Muscle layer of colon (tissue), 2 donors: Measurements from ENCODE around the gene LYVE1.

Experiments
- H3K27ac ChIP-seq: one replicate; pipeline ENCODE4 v1.7.0; 2013; ENCODE audit warnings: low read depth, mild to moderate bottlenecking, low read length, moderate library complexity
- H3K27me3 ChIP-seq, 2 donors: one replicate each; pipeline ENCODE4 v1.7.0; 2013; ENCODE audit warnings: low read length in 2 of 2, mild to moderate bottlenecking in 2 of 2; ENCODE audit not compliant: insufficient read depth in 2 of 2, control insufficient read depth in 1 of 2
- H3K36me3 ChIP-seq: one replicate; pipeline ENCODE4 v1.7.0; 2013; ENCODE audit warnings: mild to moderate bottlenecking, low read length; ENCODE audit not compliant: insufficient read depth
- H3K4me1 ChIP-seq: one replicate; pipeline ENCODE4 v1.7.0; 2013; ENCODE audit warnings: mild to moderate bottlenecking, low read length; ENCODE audit not compliant: insufficient read depth
- H3K4me3 ChIP-seq, 2 donors: one replicate each; pipeline ENCODE4 v1.7.0; 2013; ENCODE audit warnings: low read length in 2 of 2, low read depth in 1 of 2, mild to moderate bottlenecking in 1 of 2, moderate library complexity in 1 of 2
- H3K9ac ChIP-seq: one replicate; pipeline ENCODE4 v1.7.0; 2013; ENCODE audit warnings: low read length
- H3K9me3 ChIP-seq: one replicate; pipeline ENCODE4 v1.7.0; 2013; ENCODE audit warnings: mild to moderate bottlenecking, low read length
- donor health status: abdominal sarcoma.
- donor health status: Adenocarcinoma of cecum.

LYVE1 gene

DNA sequence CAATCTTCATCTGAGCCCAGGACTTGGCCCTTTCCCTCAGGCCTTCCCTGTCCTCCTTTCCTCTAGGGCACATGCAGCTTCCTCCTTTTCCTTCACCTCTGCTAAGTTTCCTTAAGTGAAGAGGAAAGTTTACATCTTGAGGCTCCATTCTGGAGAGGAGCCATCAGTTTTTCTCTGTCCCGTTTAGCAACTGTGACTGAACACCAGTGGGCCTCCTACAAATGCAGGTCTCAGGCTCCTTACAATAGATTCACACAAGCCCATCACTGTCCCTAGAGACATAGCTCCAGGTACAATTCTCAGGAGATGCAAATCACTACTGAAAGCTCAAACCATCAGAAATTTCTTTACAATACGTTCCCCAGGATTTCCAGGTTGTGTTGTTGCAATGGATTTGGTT, 23.3 kb upstream of the LYVE1 start:
- Histone ChIP-seq H3K36me3 (peaks cover 61% of the 10 kb centered on the region), H3K27ac (peak overlapping the region; percentile 8), H3K4me3 (no peak overlapping the region), H3K9me3 (no peaks in the 10 kb centered on the region), H3K27me3 (no peaks in the 10 kb centered on the region), H3K4me1 (peaks cover 9% of the 10 kb centered on the region), H3K9ac (no peak overlapping the region)

DNA sequence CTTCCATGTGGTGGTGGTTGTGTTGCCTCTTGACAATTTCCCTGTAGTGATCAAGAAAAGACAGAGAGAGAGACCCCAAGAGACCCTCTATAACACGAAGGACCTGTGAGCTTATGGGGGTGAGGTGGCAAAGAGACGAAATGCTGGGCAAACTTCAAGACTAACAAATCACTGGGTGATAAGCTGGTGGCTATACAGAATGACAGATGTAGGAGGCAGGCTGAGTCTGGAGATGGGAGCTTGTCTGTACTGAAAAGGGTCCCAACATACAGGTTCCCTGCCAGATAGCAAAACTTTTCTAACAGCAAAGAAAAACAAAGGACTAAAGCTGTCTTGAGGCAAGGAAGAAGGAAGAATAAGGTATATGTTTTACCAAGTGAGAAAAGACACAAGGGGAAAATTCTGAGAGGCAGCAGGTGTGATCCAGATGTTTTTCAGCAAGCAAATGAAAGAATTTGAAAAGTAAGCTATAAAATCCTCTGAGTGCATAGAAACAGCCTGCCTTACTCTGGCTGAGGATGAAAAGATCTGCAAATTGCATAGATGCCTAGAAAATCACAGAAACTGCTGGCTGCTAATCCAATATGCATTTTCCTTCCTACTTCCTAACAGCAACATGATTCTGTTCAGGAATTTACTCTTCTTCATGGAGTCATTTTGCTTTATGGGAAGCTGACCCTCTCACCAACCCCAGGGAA, 21.9 kb upstream of the LYVE1 start:
- H3K4me3 ChIP-seq, result no peak overlapping the region
- no peaks in the 10 kb centered on the region for H3K9me3 ChIP-seq
- H3K27ac ChIP-seq, result no peak overlapping the region
- H3K4me1 ChIP-seq, result peaks cover 9% of the 10 kb centered on the region
- H3K36me3 ChIP-seq, result peaks cover 61% of the 10 kb centered on the region
- H3K9ac ChIP-seq, result no peak overlapping the region
- H3K27me3 ChIP-seq, result no peaks in the 10 kb centered on the region

DNA sequence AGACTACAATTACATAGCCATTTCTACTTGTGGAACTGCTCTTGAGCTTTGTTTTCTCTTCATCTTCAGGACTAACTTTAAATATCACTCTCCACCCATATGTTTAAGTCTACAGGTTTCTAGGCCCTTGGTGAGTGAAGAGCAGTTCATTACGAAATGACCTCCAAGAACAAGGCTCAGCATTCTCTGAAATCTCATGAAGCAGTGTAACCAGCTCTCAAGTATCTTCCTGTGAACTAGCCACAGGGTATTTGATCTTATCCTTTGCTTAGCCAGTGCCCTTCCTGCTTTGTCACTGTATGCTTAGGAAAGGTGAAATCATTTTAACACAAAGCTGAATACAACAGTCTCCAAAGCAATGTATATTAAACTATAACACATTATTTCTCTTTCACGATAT, 20.4 kb upstream of the LYVE1 start:
- Histone ChIP-seq H3K4me3 (no peak overlapping the region), H3K4me1 (peaks cover 20% of the 10 kb centered on the region)

DNA sequence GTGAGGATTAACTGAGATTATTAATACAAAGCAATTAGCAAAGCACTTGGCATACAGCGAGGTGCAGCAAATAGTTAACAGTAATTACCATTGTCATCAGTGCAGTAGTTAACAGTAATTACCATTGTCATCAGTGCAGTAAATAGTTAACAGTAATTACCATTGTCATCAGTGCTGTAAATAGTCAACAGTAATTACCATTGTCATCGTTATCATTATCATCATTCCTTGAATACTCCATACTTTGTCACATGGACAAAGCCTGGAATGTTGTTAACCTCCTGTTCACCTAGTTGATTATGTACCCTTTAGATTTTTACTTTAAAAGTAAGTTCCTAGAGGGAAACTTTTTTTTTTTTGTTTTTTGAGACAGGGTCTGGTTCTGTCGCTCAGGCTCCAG, 19.5 kb upstream of the LYVE1 start:
- Histone ChIP-seq H3K27ac (no peak overlapping the region), H3K9ac (no peak overlapping the region), H3K36me3 (peaks cover 58% of the 10 kb centered on the region), H3K4me1 (peaks cover 29% of the 10 kb centered on the region), H3K9me3 (no peaks in the 10 kb centered on the region), H3K4me3 (no peak overlapping the region), H3K27me3 (no peaks in the 10 kb centered on the region)

More for the DNA sequence above, 20.4 kb upstream of the LYVE1 start:
- Histone ChIP-seq H3K9ac (no peak overlapping the region), H3K27me3 (no peaks in the 10 kb centered on the region), H3K36me3 (peaks cover 58% of the 10 kb centered on the region), H3K27ac (no peak overlapping the region), H3K9me3 (no peaks in the 10 kb centered on the region)

DNA sequence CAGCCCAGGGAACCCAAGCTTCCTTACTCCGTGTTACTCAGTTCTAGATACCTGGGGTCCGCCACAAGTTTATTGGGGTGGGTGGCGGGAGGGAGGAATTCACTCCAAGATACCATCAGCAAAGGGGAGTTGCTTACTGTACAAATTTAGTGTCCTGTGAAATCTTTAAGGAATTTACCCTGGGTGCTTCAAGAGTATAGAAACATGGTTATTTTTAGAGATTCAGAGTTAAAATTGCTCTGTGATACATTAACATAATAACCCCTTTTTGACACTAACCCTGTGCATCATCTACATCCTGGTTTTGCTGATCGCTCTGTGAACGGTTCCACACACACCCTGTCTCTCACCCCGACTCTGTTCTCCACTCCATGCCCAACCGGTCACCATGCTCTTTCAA, 18.9 kb upstream of the LYVE1 start:
- H3K27ac ChIP-seq, result no peak overlapping the region
- no peaks in the 10 kb centered on the region for H3K27me3 ChIP-seq
- no peak overlapping the region for H3K9ac ChIP-seq
- peaks cover 60% of the 10 kb centered on the region for H3K36me3 ChIP-seq
- H3K9me3 ChIP-seq, result no peaks in the 10 kb centered on the region
- no peak overlapping the region for H3K4me3 ChIP-seq
- H3K4me1 ChIP-seq, result peaks cover 29% of the 10 kb centered on the region

DNA sequence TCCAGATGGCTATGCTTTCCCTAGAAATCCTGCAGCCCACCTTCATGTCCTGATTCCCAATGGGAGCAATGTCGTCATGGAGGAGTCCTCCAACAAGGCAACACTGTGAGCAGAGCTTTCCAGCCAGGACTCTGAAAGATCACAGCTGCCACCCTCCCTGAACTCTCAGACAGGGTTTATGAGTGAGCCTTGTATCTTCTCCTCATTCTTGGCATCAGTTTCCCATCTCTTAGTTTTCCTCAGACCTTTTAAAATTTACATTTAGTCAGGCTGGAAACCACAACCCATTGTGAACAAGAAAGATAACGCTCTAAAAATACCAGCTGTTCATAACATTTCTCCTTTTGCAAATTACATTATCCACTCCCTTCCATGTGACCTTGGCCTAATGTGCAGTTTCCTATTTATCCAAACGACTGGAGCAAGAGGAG, 15.6 kb upstream of the LYVE1 start:
- peaks cover 51% of the 10 kb centered on the region for H3K4me1 ChIP-seq
- no peaks in the 10 kb centered on the region for H3K9me3 ChIP-seq
- H3K36me3 ChIP-seq, result peaks cover 65% of the 10 kb centered on the region

DNA sequence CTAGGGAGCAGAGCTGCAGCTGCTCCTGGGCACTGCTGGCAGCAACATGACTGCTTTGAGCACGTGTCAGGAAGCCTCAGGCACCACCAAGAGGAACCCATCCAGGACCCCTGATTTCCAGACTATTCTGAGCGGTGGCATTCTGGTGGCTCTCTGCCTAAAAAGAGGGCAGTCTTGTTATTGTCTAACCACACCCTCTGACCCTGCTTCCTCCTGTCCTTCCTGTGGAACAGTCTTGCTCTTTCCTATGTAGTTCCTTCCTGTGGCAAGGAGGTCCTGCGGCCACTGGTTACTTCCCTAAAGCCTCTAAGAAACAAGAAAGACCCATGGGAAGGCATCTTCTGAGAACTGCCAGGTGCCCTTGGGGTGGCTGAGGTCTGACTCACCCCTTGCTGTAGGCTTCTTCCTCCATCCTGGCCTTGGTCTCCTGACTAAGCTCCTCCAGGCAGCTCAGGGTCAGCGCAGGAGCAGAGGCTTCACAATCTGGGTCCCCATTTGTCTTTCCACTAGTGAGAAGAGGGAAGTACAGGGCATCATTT, 13.1 kb upstream of the LYVE1 start:
- peaks cover 73% of the 10 kb centered on the region for H3K36me3 ChIP-seq
- no peaks in the 10 kb centered on the region for H3K9me3 ChIP-seq
- no peak overlapping the region for H3K4me3 ChIP-seq
- H3K27ac ChIP-seq, result peak overlapping the region; percentile 38
- H3K9ac ChIP-seq, result no peak overlapping the region
- no peaks in the 10 kb centered on the region for H3K27me3 ChIP-seq
- H3K4me1 ChIP-seq, result peaks cover 51% of the 10 kb centered on the region

More for the DNA sequence above, 15.6 kb upstream of the LYVE1 start:
- Histone ChIP-seq H3K27ac (no peak overlapping the region), H3K27me3 (no peaks in the 10 kb centered on the region), H3K4me3 (no peak overlapping the region), H3K9ac (no peak overlapping the region)

DNA sequence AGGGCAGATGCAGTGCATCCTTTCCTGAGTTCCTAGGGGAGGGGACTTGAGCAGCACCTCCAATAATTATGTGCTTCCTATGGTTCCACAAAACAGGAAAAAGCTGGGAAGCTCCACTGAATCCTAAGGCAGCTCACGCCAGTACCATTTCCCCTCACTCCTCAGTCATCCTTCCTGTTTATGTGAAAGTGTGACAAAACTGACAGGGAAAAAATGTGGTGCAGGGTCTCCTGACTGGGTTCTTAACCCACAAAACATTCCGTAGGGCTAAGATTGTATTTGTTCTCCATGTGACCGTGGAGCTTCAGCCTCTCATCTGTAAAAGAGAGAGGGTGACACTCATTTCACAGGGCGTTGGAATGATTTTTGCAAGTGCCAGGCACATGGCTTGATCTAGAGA, 12.2 kb upstream of the LYVE1 start:
- H3K4me3 ChIP-seq, result no peak overlapping the region
- peak overlapping the region; percentile 12 for H3K27ac ChIP-seq
- no peak overlapping the region for H3K9ac ChIP-seq
- H3K4me1 ChIP-seq, result peaks cover 51% of the 10 kb centered on the region
- H3K36me3 ChIP-seq, result peaks cover 82% of the 10 kb centered on the region
- no peaks in the 10 kb centered on the region for H3K27me3 ChIP-seq
- H3K9me3 ChIP-seq, result no peaks in the 10 kb centered on the region

DNA sequence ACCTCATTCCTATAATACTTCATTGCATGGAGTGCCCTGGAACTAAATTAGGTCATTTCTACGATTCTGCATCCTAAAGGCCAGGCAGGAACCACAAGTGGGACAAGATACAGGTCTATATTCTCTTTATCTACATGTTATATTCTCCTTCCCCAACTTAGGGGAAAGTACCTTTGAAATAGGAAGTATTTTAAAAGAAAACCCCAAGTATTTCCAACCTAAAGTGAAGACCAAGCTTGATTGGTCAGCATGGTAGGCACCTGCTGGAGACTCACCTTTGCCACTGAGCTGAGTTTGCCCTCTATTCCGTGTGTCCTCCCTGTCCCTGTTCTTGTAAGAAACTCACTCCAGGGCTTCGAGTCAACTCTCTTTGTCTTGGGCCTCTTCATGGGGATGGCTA, 11.2 kb upstream of the LYVE1 start:
- H3K27me3 ChIP-seq, result no peaks in the 10 kb centered on the region
- H3K36me3 ChIP-seq, result peaks cover 91% of the 10 kb centered on the region
- peaks cover 45% of the 10 kb centered on the region for H3K4me1 ChIP-seq
- no peak overlapping the region for H3K27ac ChIP-seq
- H3K4me3 ChIP-seq, result no peak overlapping the region
- H3K9ac ChIP-seq, result no peak overlapping the region
- no peaks in the 10 kb centered on the region for H3K9me3 ChIP-seq

DNA sequence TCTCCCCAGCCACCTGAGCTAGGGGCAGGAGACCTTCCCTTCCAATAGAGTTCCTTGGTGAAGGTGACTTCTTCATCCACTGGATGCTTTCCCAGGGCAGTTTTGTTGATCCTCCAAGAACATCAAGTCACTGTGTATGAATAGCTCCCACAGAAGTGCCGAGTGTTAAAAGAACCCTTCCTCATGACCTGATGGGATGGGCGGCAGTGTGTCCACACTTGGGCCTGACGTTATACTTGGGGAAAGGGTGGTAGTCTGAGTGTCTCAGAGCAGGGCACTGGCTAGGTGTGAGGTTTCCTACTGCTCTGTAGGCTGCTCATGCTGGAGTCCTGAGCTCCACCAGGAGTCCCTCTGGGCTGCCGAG, 7.6 kb upstream of the LYVE1 start:
- H3K27me3 ChIP-seq, result no peaks in the 10 kb centered on the region
- H3K9me3 ChIP-seq, result no peaks in the 10 kb centered on the region
- no peak overlapping the region for H3K27ac ChIP-seq
- H3K9ac ChIP-seq, result no peak overlapping the region
- H3K4me1 ChIP-seq, result peaks cover 19% of the 10 kb centered on the region
- no peak overlapping the region for H3K4me3 ChIP-seq
- peaks cover 73% of the 10 kb centered on the region for H3K36me3 ChIP-seq

DNA sequence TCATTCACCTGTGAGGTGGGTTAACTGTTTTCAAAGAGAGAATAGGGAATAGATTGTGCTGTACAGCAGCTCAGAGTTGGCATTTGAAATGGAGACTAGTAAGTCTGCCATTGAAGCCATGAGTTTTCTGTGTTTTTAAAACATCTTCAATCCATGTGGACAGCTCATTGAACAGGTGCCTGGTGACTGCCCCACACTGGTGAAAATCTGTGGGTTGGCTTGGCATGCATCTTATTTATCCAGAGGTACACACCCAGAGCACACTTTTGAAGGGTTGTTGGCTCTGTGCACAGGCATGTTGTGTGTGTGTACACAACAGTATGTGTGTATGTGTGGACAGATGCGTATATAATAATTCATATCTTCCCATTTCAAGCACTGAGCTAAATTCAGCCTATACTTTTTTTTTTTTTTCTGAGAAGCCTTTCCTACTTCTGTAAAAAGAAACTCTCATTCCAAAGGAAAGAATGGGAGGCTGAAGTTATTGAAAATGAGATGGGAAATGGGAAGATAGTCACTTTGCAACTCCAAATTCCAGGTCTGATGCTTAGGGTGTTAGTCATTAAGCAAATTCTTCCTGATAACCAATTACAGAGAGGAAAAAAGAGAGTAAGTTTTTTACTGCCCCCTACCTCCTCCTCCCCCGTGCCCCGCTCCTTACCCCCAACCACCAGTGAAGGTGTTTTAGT, 7.0 kb upstream of the LYVE1 start:
- peaks cover 14% of the 10 kb centered on the region for H3K4me1 ChIP-seq
- H3K9ac ChIP-seq, result no peak overlapping the region
- no peaks in the 10 kb centered on the region for H3K27me3 ChIP-seq
- H3K36me3 ChIP-seq, result peaks cover 68% of the 10 kb centered on the region
- no peaks in the 10 kb centered on the region for H3K9me3 ChIP-seq
- H3K27ac ChIP-seq, result no peak overlapping the region
- H3K4me3 ChIP-seq, result no peak overlapping the region
